DMS114 treated with DMSO at 0.1 percent for 48 hours (cell line): ENCODE results near the gene DAAM2.

ENCODE experiments used
- DNase-seq: peaks from one replicate; lab custom pipeline; 2025; ENCODE audit not compliant: unreplicated experiment; lab: John Stamatoyannopoulos, UW

DAAM2 gene

DNA sequence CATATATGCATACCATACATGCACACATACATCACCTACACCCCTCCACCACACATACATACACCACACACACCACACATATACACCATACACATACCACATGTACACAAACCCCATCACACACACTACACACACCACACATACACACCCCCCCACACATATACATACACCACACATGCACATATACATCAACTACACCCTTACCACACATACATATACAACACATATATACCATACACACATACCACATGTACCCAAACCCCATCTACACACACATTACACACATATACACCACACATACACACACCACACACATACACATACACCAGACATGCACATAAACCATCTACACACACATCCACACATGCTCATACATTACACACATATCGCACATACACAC lies 52.7 kb downstream of the DAAM2 start:
- DNase-seq, result no peak

GRCh38 chr6:39847221-39847620 lies 55.0 kb downstream of the DAAM2 start:
- no peak for DNase-seq

DNA sequence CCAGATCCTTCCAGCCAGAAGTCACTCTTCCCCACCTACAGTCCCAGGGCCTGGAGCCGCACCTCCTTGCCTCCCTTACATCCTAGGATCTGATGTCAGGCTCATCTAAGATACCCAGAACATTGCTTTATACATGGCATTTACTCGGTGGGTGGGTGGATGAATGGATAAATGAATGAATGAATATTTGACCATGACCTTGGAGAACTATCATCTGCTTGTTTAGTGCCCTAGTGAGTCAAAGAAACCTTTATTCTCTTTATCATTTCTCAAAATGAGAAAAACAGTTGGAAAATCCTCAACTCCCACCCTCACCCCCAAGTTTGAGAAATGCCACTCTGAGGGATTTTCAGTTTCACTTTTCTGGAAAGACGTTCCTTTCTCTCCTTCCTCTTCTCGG lies 56.0 kb downstream of the DAAM2 start:
- DNase-seq, result no peak

DNA sequence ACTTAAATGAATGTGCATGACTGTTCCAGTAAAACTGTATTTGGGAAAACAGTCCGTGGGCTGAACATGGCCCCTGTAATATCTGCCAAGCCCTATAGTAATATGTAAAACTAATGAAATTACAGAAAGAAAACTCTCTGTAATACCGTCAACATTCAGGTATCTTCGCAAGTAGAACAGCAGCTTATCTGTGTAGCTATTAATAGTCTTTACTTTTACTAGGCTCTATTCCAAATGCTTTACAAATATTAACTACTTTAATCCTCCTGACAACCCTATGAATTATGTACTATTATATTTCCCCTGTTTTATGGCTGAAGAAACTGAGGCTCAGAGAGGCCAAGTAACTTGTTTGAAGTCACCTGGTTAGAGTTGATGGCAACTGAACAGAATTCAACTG lies 57.1 kb downstream of the DAAM2 start:
- no peak for DNase-seq

DNA sequence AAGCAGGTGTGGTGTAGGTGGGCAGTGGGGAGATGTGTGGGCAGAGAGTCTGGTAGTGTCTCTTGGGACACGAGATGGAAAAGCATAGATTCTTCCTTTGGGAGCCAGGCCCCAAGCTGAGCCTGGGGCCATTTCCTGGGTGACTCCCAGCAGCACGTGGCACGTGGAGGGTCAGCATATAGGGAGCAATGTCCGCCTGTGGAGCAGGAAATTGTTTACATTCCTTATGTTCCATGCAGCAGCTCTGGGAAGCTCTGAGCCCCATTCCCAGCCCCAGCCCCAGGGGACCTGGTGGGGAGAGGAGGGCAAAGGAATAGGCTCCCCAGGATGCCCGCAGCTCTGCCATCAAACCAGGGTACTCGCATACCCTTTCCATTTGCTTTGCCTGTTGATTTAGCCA lies 57.6 kb downstream of the DAAM2 start:
- no peak for DNase-seq

GRCh38 chr6:39850736-39851297 lies 58.6 kb downstream of the DAAM2 start:
- no peak for DNase-seq

DNA sequence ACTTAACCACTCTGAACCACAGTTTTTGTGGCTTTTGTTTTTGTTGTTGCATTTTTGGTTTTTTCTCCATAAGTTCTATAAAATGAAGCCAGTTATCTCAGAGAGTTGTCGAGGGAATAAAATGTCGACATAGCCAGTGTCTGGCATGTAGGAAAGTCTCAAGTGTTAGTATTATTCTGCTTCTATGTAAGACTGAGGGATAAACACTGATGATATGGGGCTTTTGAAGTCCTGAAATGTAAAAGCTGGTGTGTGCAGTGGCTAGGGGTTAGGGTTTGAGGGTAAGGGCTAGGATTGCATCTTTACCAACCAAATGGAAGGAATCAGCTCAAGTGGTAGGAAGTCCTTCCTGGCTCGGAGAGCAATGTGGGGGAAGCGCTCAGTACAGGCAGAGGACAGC lies 59.2 kb downstream of the DAAM2 start:
- no peak for DNase-seq

DNA sequence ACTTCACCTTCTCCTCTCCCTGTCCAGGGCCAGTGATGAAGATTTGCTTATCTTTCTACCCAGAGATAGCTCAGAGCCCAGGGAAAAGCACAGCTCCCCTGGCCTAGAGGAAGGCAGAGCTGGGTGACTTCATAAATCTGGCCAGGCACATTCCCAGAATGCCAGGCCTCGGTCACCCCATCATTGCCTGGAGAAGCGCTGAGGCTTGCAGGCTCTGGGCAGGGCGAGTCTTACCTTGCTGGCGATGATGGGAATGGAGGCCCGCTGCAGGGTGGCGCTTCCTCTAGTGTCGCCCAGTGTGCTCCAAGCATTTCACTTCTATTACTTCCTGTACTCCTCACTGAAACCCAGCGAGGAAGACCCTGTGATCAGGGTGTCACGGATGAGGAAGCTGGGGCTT lies 60.1 kb downstream of the DAAM2 start:
- no peak for DNase-seq

GRCh38 chr6:39853604-39854003 lies 61.4 kb downstream of the DAAM2 start:
- no peak for DNase-seq

GRCh38 chr6:39855356-39855995 lies 63.3 kb downstream of the DAAM2 start:
- DNase-seq, result no peak

- no peak for DNase-seq
Observed at GRCh38 chr6:39859025-39859424, 66.8 kb downstream of the DAAM2 start.

- DNase-seq, result no peak
Observed at GRCh38 chr6:39861663-39862062, 69.5 kb downstream of the DAAM2 start.

GRCh38 chr6:39865011-39865888 lies 73.1 kb downstream of the DAAM2 start:
- no peak for DNase-seq

- no peak for DNase-seq
Observed at GRCh38 chr6:39867592-39867991, 75.4 kb downstream of the DAAM2 start.

DNA sequence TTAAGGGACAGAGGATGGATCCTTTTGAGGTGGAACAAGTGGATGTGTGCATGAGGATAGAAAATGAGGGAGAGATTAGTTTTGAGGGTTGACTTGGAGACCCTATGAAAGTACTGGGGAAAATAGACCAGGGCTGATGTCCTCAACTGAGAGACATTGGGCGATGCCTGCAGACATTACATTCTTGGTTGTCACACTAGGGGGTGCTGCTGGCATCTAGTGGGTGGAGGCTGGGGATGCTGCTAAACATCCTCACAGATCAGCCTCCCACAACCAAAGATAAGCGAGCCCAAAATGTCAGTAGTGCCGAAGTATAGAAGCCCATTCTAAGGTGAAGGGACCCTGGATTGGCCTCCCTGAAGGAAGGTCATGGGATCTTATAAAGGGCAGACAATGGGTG lies 78.8 kb downstream of the DAAM2 start:
- no peak for DNase-seq

DNA sequence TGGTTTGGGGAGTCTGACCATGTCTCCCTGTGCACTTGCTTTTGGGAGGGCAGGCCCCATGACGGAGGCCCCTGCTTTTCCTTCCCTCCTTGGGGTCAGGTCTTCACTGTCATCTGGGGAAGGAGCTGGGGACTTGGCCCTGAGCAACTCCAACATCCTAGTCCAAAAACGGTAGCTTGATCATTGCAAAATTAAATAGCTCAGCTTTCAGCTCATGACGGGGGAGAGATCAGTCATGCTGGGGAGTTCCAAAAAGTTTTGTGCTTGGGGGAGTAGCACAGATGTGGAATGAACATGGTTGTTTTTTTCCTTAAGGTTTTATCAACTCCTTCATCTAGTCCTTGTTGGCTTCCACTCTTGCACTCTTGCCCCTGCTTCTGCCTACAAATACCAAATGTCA lies 81.3 kb downstream of the DAAM2 start:
- no peak for DNase-seq

DNA sequence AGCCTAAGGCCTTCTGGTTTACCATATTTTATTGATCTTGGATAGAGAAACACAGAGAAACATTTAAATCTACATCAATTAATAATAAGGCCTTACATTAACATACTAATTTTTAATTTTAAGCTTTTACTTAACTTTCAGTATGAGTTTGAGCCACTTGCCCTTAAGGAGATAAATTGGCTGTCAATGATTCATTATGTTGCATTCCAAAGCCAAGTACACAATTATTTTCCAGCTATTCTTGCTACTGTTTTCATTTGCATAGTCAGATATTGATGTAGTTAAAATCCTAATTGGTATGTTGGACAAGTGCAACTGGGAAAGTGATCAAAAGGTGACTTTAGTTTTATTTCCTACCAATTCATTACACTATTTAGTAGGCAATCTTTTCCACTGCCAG lies 83.9 kb downstream of the DAAM2 start:
- DNase-seq, result no peak

DNA sequence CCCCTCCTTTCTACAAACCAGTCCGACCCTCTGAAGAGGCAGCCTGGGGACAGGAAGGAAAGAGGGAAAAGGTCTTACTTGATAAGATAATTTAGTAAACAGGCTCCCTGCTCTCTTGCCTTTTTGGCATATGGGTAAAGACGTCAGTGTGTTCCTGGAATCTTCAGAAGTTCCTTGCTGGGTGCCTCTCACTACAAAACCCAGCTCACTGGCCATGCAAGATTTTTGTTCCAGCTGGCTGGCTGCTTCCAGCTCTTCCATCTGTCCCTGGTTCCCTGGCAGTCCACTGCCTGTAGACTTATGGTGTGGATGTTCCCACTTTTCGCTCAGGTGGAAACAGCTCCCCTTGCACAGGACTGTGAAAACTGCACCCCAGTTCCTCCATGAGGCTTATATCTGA lies 84.7 kb downstream of the DAAM2 start:
- DNase-seq, result no peak

DNA sequence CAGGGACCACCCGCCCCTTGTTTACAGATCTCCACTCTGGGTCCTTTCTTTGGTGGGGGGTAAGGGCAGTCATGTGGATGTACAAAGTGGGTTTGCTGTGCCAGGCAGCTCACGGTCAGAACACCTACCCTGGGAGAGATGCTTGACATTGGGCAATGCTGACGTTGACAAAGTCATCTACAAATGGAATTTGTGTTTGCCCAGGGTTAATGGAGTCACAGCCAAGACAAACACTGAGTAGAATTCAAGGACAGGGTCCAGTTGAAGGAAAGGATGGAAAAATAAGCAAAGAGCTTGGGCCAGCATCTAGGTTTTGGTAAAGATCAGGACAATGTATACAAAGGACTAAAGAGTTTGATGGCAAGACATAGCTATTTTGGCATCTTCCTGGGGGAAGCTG lies 87.4 kb downstream of the DAAM2 start:
- no peak for DNase-seq

GRCh38 chr6:39880594-39880993 lies 88.4 kb downstream of the DAAM2 start:
- DNase-seq, result no peak

- no peak for DNase-seq
Observed at GRCh38 chr6:39881851-39882530, 89.8 kb downstream of the DAAM2 start.

DNA sequence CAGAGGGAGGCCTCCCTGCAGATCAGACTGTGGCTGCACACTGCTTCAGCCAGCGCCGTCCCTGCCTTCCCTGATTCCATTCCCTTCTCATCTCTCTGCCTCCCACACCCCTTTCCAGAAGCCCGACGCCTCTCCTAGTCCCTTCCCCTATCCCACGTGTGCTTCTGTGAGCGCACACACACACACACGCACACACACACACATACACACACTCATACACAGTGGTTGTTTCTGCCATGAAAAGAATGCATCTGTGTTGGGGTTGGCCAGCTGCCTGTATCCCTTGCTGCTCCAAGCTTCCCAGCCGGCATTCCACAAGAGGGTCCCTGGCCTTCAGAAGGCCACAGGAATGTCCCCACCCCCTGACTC lies 90.3 kb downstream of the DAAM2 start:
- no peak for DNase-seq
